Adrenal gland (tissue), 12 donors: ENCODE data around the gene NAT9. TPM values are rescaled to one million over a fixed set of nuclear protein-coding genes. Genes with fewer than 3 reads are reported as not detected.

ENCODE experiments used
- DNase-seq, 7 donors: peaks; one replicate each; pipeline ENCODE4 v3.0.0-alpha.2; 2019 to 2020
- H3K27ac ChIP-seq, 5 donors: fragments of 200-600 bp; sonication (generic) in 4 of 5; 1 replicate in 3 of 5; 2 replicates in 2 of 5; pipeline versions ENCODE4 v1.5.1 to v1.8.0; 2016 to 2020; ENCODE audit warnings: mild to moderate bottlenecking in 1 of 5
- H3K27me3 ChIP-seq: fragments of 200-600 bp; 2 replicates; pipeline ENCODE4 v1.8.0; 2021
- H3K36me3 ChIP-seq, 2 donors: fragments of 200-600 bp; replicated peaks in 1 of 2; 1 replicate in 1 of 2; 2 replicates in 1 of 2; pipeline versions ENCODE4 v1.5.1 to v1.8.0; 2018 to 2022
- H3K4me1 ChIP-seq, 2 donors: fragments of 200-600 bp; replicated peaks in 1 of 2; 1 replicate in 1 of 2; 2 replicates in 1 of 2; pipeline versions ENCODE4 v1.5.1 to v1.8.0; 2018 to 2021
- H3K4me3 ChIP-seq, 4 donors: fragments of 200-600 bp; sonication (generic) in 3 of 4; one replicate each; pipeline ENCODE4 v1.5.1; 2016 to 2018
- H3K9me3 ChIP-seq, 3 donors: fragments of 200-600 bp; sonication (generic) in 1 of 3; replicated peaks in 1 of 3; 1 replicate in 2 of 3; 2 replicates in 1 of 3; pipeline versions ENCODE4 v1.5.1 to v1.8.0; 2016 to 2021
- CTCF ChIP-seq, 6 experiments: fragments of 450-650 bp in 4 of 6; fragments of 200-600 bp in 2 of 6; sonication (generic) in 1 of 6; IDR thresholded peaks; 1 replicate in 5 of 6; 2 replicates in 1 of 6; pipeline versions ENCODE4 v1.5.1 to v1.8.0; 2016 to 2021; ENCODE audit warnings: antibody characterized with exemption in 6 of 6, mild to moderate bottlenecking in 2 of 6, moderate library complexity in 1 of 6
- POLR2A ChIP-seq, 2 donors: fragments of 450-650 bp; IDR thresholded peaks; one replicate each; pipeline ENCODE4 v1.6.1; 2017; ENCODE audit warnings: antibody characterized with exemption in 2 of 2, mild to moderate bottlenecking in 2 of 2, moderate library complexity in 1 of 2
- WGBS, 4 donors: extraction: QIAGEN DNeasy Blood & Tissue Kit in 2 of 4; methylation state at CpG; one replicate each; pipeline versions ENCODE4 v1.1.5 to v1.1.7; 2013 to 2017; 5-methylcytosine and 5-hydroxymethylcytosine counted together
- intact Hi-C, 2 donors: fragments of 100-400 bp; cut with DNase I; formaldehyde crosslinking; loops; one replicate each; pipeline versions ENCODE4 v1.14.1 to v1.15.0; 2022 to 2023
- polyA plus RNA-seq, 3 donors: library from polyadenylated mRNA; stranded (reverse); fragments of 200-250 nt in 2 of 3; fragments of 350-450 nt in 1 of 3; fragmentation: Illumina TruSeq in 1 of 3; extraction: RNeasy Lipid Tissue Mini Kit (QIAGEN cat#74804) in 1 of 3; gene quantifications; one replicate each; pipeline ENCODE4 v1.2.3, GENCODE V29; 2013 to 2014
- total RNA-seq, 9 donors: library from RNA; depleted of rRNA in 4 of 9; stranded (reverse); fragments of >200 nt in 4 of 9; fragments of 120-200 nt in 1 of 9; fragmentation: NEBNext Ultra II Directional in 1 of 9; extraction: Animal tissue kit (Norgen Biotek cat#: 25700) in 1 of 9; gene quantifications; one replicate each; pipeline versions ENCODE4 v1.1.0 to v1.2.4, GENCODE V29; 2013 to 2023
- donor health status: healthy with polysubstance abuse.
- donor health status: Bipolar disorder and iron deficiency.
- donor health status: DM: yes; HTN: yes; CAD: no.
- donor health status: DM: no; HTN: no; CAD: no.
- donor health status: DM: no; HTN: no; CAD: no.
- donor health status: DM: yes; HTN: yes; CAD: no.

NAT9 gene
- total and polyA plus RNA-seq, 12 donors = 23.1 to 149 (median 87.0) TPM

GRCh38 chr17:74744349-74744713, 31.8 kb downstream of the NAT9 start:
- peak in 2 of 7 donors; percentile 20 to 24 for DNase-seq
- intact Hi-C loops = loop anchor here in 1 of 2 donors (2.0 to 5.0 kb wide), 3 partner anchors 26 to 118 kb away; no protein-coding TSS in a partner anchor
- no peak for TF ChIP-seq POLR2A (IDR thresholded peaks at IDR 0.05)
- TF ChIP-seq CTCF (IDR thresholded peaks at IDR 0.05) = no peak
- 25 to 50% (median 34%) methylated on average over 2 of the region's 2 CpGs for WGBS, 4 donors
- no peaks in the 10 kb centered on the region for H3K36me3 ChIP-seq
- peaks cover 13% of the 10 kb centered on the region for H3K27me3 ChIP-seq
- H3K9me3 ChIP-seq = no peaks in the 10 kb centered on the region
- no peak overlapping the region for H3K4me3 ChIP-seq
- H3K27ac ChIP-seq = no peak overlapping the region
- peaks cover 11 to 20% of the 10 kb centered on the region in 2 donors for H3K4me1 ChIP-seq

GRCh38 chr17:74743755-74744154, 32.4 kb downstream of the NAT9 start:
- TF ChIP-seq CTCF (IDR thresholded peaks at IDR 0.05) = no peak
- TF ChIP-seq POLR2A (IDR thresholded peaks at IDR 0.05) = no peak
- intact Hi-C loops = loop anchor here in 1 of 2 donors (2.0 to 5.0 kb wide), 3 partner anchors 27 to 119 kb away; no protein-coding TSS in a partner anchor
- Histone ChIP-seq H3K4me1 (peaks cover 11 to 20% of the 10 kb centered on the region in 2 donors), H3K27me3 (peaks cover 18% of the 10 kb centered on the region), H3K9me3 (no peaks in the 10 kb centered on the region), H3K27ac (no peak overlapping the region), H3K36me3 (no peaks in the 10 kb centered on the region), H3K4me3 (no peak overlapping the region)
- no peak for DNase-seq
- 36 to 51% (median 49%) methylated on average over 2 of the region's 2 CpGs for WGBS, 4 donors

- no peaks in the 10 kb centered on the region for H3K36me3 ChIP-seq
- H3K27me3 ChIP-seq = peaks cover 25% of the 10 kb centered on the region
- 79 to 88% (median 84%) methylated on average over 7 to 9 of the region's 9 CpGs for WGBS, 4 donors
- no peak for TF ChIP-seq CTCF (IDR thresholded peaks at IDR 0.05)
- TF ChIP-seq POLR2A (IDR thresholded peaks at IDR 0.05) = no peak
- no peaks in the 10 kb centered on the region for H3K9me3 ChIP-seq
- no peak overlapping the region for H3K27ac ChIP-seq
- H3K4me3 ChIP-seq = no peak overlapping the region
- intact Hi-C loops = loop anchor here in 1 of 2 donors (5.0 kb wide), 2 partner anchors 39 to 119 kb away; no protein-coding TSS in a partner anchor
- peaks cover 10 to 20% of the 10 kb centered on the region in 2 donors for H3K4me1 ChIP-seq
- peak in 2 of 7 donors; percentile 19 to 21 for DNase-seq
Observed at GRCh38 chr17:74742978-74743545, 33.1 kb downstream of the NAT9 start.

GRCh38 chr17:74742153-74742515, 34.0 kb downstream of the NAT9 start:
- peak in 1 of 7 donors; percentile 26 for DNase-seq
- Histone ChIP-seq H3K27me3 (peaks cover 34% of the 10 kb centered on the region), H3K36me3 (no peaks in the 10 kb centered on the region), H3K4me1 (peaks cover 6 to 19% of the 10 kb centered on the region in 2 donors), H3K27ac (no peak overlapping the region), H3K9me3 (no peaks in the 10 kb centered on the region), H3K4me3 (no peak overlapping the region)
- intact Hi-C loops = loop anchor here in 1 of 2 donors (5.0 kb wide), 2 partner anchors 40 to 120 kb away; no protein-coding TSS in a partner anchor
- TF ChIP-seq CTCF (IDR thresholded peaks at IDR 0.05) = no peak
- 37 to 45% (median 38%) methylated on average over 2 to 4 of the region's 4 CpGs for WGBS, 4 donors
